Osteocyte (in vitro differentiated cells): Measurements from ENCODE around the gene ATXN1. TPM values are rescaled to one million over a fixed set of nuclear protein-coding genes. Genes with fewer than 3 reads are reported as not detected.
A peak's percentile ranks its signal among the peaks of the same experiment; 100 is the strongest.

ENCODE experiments used
- DNase-seq: peaks from one replicate; pipeline ENCODE4 v3.0.0; 2021; ENCODE audit warnings: mixed read lengths; ENCODE audit not compliant: unreplicated experiment; ENCODE audit errors: extremely low spot score
- H3K27ac Mint-ChIP-seq: one replicate; pipeline ENCODE4 v1.8.0; 2021; ENCODE audit warnings: mild to moderate bottlenecking, mixed read lengths; ENCODE audit not compliant: unreplicated experiment
- H3K27me3 Mint-ChIP-seq: one replicate; pipeline ENCODE4 v1.8.0; 2021; ENCODE audit warnings: mixed read lengths; ENCODE audit not compliant: unreplicated experiment
- H3K36me3 Mint-ChIP-seq: one replicate; pipeline ENCODE4 v1.8.0; 2021; ENCODE audit warnings: mixed read lengths; ENCODE audit not compliant: unreplicated experiment
- H3K4me1 Mint-ChIP-seq: one replicate; pipeline ENCODE4 v1.8.0; 2021; ENCODE audit warnings: mixed read lengths; ENCODE audit not compliant: unreplicated experiment
- H3K4me3 Mint-ChIP-seq: one replicate; pipeline ENCODE4 v1.8.0; 2021; ENCODE audit warnings: mild to moderate bottlenecking, moderate library complexity, mixed read lengths; ENCODE audit not compliant: unreplicated experiment
- H3K9me3 Mint-ChIP-seq: one replicate; pipeline ENCODE4 v1.8.0; 2021; ENCODE audit warnings: mixed read lengths; ENCODE audit not compliant: unreplicated experiment
- total RNA-seq: library from RNA; stranded (reverse); gene quantifications from 2 replicates; pipeline ENCODE4 v1.2.1, GENCODE V29; 2021
- TF ChIP-seq, protein P1 (sequence below): fragments of 200-600 bp; sonication (generic); IDR thresholded peaks from 2 replicates; pipeline ENCODE4 v1.5.0; 2021; ENCODE audit warnings: antibody characterized with exemption, mild to moderate bottlenecking, moderate library complexity

The ATXN1 gene
- total RNA-seq, 1 donor from 2014 or later: 54.4 TPM

DNA sequence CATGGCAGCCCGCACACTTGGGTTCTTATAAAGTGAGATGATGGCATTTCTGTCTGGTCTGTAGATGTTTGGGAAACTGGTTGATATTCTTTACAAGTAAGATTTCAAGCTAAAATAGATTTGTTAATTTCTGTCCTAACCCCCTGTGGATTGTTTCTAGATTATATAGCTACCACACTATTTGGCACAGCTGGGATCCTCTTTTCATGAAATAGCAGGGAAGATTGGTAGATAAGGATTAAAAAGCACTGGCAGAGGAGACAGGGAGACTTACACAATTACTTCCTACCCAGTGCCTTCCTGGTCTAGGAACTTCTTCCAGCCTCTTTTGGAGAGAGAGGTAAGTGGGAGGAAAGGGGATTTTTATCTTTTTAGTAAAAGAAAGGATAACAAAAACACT lies 13.2 kb upstream of the ATXN1 start:
- Mint-ChIP-seq H3K27ac (no peak overlapping the region), H3K4me1 (peaks cover 36% of the 10 kb centered on the region), H3K4me3 (no peak overlapping the region), H3K27me3 (no peaks in the 10 kb centered on the region), H3K36me3 (no peaks in the 10 kb centered on the region), H3K9me3 (no peaks in the 10 kb centered on the region)
- DNase-seq: no peak
- TF ChIP-seq, protein P1, sequence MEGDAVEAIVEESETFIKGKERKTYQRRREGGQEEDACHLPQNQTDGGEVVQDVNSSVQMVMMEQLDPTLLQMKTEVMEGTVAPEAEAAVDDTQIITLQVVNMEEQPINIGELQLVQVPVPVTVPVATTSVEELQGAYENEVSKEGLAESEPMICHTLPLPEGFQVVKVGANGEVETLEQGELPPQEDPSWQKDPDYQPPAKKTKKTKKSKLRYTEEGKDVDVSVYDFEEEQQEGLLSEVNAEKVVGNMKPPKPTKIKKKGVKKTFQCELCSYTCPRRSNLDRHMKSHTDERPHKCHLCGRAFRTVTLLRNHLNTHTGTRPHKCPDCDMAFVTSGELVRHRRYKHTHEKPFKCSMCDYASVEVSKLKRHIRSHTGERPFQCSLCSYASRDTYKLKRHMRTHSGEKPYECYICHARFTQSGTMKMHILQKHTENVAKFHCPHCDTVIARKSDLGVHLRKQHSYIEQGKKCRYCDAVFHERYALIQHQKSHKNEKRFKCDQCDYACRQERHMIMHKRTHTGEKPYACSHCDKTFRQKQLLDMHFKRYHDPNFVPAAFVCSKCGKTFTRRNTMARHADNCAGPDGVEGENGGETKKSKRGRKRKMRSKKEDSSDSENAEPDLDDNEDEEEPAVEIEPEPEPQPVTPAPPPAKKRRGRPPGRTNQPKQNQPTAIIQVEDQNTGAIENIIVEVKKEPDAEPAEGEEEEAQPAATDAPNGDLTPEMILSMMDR: no peak

DNA sequence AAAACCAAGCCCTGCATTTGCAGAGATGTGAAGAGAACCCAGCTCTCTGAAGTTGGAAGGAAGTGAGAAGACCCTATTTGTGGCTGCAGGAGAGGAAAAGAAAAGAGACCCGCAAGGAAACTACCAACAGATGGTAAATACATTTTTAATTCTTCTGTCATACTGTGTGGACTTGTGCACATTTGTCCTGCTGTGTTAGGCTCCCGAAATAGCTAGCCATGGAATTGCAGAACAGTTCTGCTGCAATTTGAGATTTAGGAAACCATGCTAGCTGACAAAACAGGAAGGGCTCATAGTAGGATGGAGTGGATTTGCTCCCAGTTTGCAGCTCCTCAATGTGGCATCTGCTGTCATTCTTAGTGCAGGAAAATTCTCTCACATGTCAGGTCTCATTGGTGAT lies 12.1 kb upstream of the ATXN1 start:
- no peak for DNase-seq
- no peaks in the 10 kb centered on the region for H3K36me3 Mint-ChIP-seq
- no peak overlapping the region for H3K4me3 Mint-ChIP-seq
- TF ChIP-seq, protein P1: no peak
- H3K27me3 Mint-ChIP-seq: no peaks in the 10 kb centered on the region
- H3K27ac Mint-ChIP-seq: no peak overlapping the region
- no peaks in the 10 kb centered on the region for H3K9me3 Mint-ChIP-seq
- peaks cover 47% of the 10 kb centered on the region for H3K4me1 Mint-ChIP-seq

DNA sequence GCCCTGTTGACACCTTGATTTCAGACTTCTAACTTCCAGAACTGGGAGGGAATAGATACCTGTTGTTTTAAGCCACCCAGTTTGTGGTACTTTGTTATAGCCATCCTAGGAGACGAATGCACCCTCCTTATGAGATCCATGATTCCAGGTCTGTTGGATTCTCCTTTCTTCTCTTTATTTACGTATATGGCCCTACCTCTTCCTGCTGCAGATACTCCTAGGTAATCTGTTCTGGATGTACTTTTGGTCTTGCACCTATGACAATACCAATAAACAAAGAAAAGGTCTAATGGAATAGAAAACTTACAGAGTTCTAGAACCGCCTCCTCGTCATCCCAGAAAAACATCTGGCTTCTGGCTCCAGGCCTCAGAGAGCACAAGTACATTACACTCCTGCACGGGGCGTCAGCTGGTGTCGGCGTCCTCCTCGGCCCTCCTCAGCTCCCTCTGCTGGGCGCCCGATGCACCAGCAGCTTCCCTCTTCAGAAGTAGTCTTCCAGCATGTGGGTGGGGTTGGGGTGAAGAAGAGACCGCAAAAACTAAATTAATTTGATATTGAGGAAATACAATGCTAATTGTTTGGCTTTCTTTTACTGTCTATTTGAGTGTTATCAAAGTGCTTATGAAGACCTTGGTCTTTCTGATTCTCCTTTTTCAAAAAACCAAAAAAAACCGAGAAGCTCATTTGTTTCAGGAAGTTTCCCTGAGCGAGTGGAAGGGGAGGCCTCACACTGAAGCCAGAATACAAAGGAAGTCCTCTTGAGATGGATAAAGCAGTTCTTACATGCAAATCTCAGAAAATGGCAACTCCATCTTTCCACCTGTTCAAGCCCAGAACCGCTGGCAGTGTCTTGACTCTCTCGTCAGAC lies 9.7 kb upstream of the ATXN1 start:
- H3K4me1 Mint-ChIP-seq: peaks cover 57% of the 10 kb centered on the region
- H3K9me3 Mint-ChIP-seq: no peaks in the 10 kb centered on the region
- DNase-seq: no peak
- H3K27ac Mint-ChIP-seq: peak overlapping the region; percentile 89
- no peaks in the 10 kb centered on the region for H3K27me3 Mint-ChIP-seq
- no peak overlapping the region for H3K4me3 Mint-ChIP-seq
- H3K36me3 Mint-ChIP-seq: no peaks in the 10 kb centered on the region
- TF ChIP-seq, protein P1: peak; percentile 76

DNA sequence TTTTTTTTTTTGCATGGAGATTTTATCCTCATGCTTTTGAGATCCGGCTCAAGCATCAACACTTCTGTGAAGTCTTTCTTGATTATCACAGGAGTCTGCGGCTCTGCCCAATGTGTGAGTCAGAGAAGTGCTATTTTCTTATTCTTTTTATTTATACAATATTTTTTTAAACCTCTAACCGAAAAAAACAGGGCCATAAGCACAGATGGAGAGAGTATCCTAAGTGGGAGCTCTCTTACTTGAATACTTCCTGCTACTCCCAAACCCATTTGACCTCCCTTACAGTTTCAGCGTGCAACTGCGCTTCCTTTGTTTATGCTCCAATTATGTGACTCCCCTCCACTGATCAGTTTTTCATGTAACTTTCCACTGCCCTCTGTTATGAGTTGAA lies 8.7 kb upstream of the ATXN1 start:
- Mint-ChIP-seq H3K4me3 (peak overlapping the region; percentile 34), H3K4me1 (peaks cover 65% of the 10 kb centered on the region), H3K27me3 (no peaks in the 10 kb centered on the region), H3K27ac (peak overlapping the region; percentile 89), H3K36me3 (no peaks in the 10 kb centered on the region), H3K9me3 (no peaks in the 10 kb centered on the region)
- DNase-seq: no peak
- TF ChIP-seq, protein P1: no peak

DNA sequence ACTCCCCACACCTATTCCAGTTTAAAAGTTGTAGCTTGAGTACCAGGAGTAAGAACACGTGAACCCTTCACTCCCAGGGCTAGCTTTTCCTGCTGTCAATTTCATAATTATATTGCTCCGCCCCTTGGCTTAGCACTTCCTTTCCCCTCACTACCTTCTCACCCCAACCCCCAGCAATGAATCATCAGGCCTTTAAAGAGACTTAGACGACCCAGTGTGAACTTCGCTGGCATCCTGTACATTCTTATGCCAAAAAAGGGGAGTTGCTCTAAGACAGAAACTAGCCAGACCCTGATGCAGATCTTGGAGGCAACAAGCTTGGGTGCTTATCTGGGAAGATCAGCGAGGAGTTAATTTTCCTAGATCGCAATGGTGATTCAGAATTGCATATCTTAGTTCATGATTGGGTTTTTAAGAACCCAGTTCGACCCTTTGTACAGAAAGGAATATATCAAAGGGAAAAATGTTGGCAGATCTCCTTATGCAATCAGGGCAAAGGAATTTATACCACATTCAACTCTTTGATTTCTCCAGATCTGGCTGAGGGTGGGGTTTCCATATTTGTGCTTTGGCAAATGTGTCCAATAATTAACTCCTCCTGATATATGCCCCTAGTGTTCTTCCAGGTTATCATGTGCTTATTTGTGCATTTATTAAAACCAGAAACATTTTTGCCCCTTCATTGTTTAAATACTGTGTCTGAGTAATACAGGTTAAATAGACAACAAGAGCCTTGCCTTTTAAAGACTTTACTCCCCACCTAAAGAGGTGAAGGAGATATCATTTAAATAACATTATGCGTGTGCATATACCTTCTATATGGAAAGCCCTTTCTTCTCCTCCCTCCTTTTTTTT lies 8.1 kb upstream of the ATXN1 start:
- peak overlapping the region; percentile 34 for H3K4me3 Mint-ChIP-seq
- TF ChIP-seq, protein P1: no peak
- peaks cover 70% of the 10 kb centered on the region for H3K4me1 Mint-ChIP-seq
- no peaks in the 10 kb centered on the region for H3K9me3 Mint-ChIP-seq
- no peaks in the 10 kb centered on the region for H3K36me3 Mint-ChIP-seq
- DNase-seq: no peak
- peak overlapping the region; percentile 89 for H3K27ac Mint-ChIP-seq
- H3K27me3 Mint-ChIP-seq: no peaks in the 10 kb centered on the region
